K562 (cell line): ENCODE results near the gene TOMM70. TPM values are rescaled to one million over a fixed set of nuclear protein-coding genes. Genes with fewer than 3 reads are reported as not detected.
"Not testable (repeated sequence)": the region's sequence is repeated elsewhere in the genome, so short reads cannot be mapped to it uniquely, and the experiment has no call there.

Source experiments
- ATAC-seq: fragments of 200-7000 bp; cut with Tn5 transposase; 3 replicates; pipeline ENCODE4 v1.9.1; 2020; ENCODE audit warnings: moderate library complexity
- BruUV-seq: library from RNA; stranded (reverse); fragments of 400-500 nt; replicated peaks from 2 replicates; lab custom pipeline; 2021; lab: Mats Ljungman, UMichigan
- CTCF ChIA-PET: fragments of 300-600 bp; formaldehyde crosslinking; extraction: SDS; loops from one replicate; lab custom pipeline; 2021; ENCODE audit warnings: low intra/inter-chr PET ratio; lab: Yijun Ruan, JAX
- POLR2A ChIA-PET: fragments of 300-600, 350-650 bp; sonication (Branson Sonifier 250); formaldehyde crosslinking; extraction: SDS; loops from one replicate; lab custom pipeline; 2021; ENCODE audit warnings: antibody characterized with exemption, inconsistent platforms; lab: Yijun Ruan, JAX
- DNase-seq, 4 experiments: peaks; one replicate each; pipeline versions ENCODE4 v3.0.0 to v3.0.0-alpha.2; 2011 to 2018; ENCODE audit warnings: low spot score in 3 of 4, mixed read lengths in 3 of 4; ENCODE audit errors: extremely low read depth in 1 of 4
- FAIRE-seq: peaks from 2 replicates; lab custom pipeline; 2011; peaks lifted over from hg19 to GRCh38; lab: Jason Lieb, UNC
- H2AFZ ChIP-seq: 2 replicates; pipeline ENCODE4 v1.6.0; 2011; ENCODE audit warnings: low read depth, low read length, control low read depth, inconsistent platforms
- H3K27ac ChIP-seq: fragments of 200-600 bp; 3 replicates; pipeline ENCODE4 v1.8.0; 2011; ENCODE audit warnings: low read depth, mild to moderate bottlenecking, control low read depth, inconsistent platforms, low read length, moderate library complexity, mixed read lengths; ENCODE audit errors: extremely low read depth
- H3K27me3 ChIP-seq, 2 experiments: fragments of 300-600 bp in 1 of 2; 2 replicates in 1 of 2; 3 replicates in 1 of 2; pipeline versions ENCODE4 v1.6.0 to v1.8.0; 2011; ENCODE audit warnings: inconsistent platforms in 2 of 2, low read length in 2 of 2, mild to moderate bottlenecking in 1 of 2, mixed read lengths in 1 of 2, moderate library complexity in 1 of 2; ENCODE audit not compliant: control insufficient read depth in 2 of 2, insufficient read depth in 2 of 2
- H3K36me3 ChIP-seq: fragments of 300-600 bp; 3 replicates; pipeline ENCODE4 v1.8.0; 2011; ENCODE audit warnings: mild to moderate bottlenecking, low read length, inconsistent platforms; ENCODE audit not compliant: control insufficient read depth, insufficient read depth
- H3K4me1 ChIP-seq, 2 experiments: fragments of 200-600 bp in 1 of 2; replicated peaks in 1 of 2; 2 replicates in 1 of 2; 3 replicates in 1 of 2; pipeline versions ENCODE4 v1.5.1 to v1.8.0; 2011; ENCODE audit warnings: inconsistent platforms in 2 of 2, low read length in 2 of 2, mild to moderate bottlenecking in 1 of 2, mixed read lengths in 1 of 2, moderate library complexity in 1 of 2; ENCODE audit not compliant: control insufficient read depth in 2 of 2, insufficient read depth in 2 of 2
- H3K4me2 ChIP-seq: 2 replicates; pipeline ENCODE4 v1.6.1; 2011; ENCODE audit warnings: low read length, control low read depth, inconsistent platforms, mixed read lengths; ENCODE audit not compliant: insufficient read depth
- H3K4me3 ChIP-seq: fragments of 200-600 bp; sonication (generic), shearing (Covaris generic); 2 replicates; pipeline ENCODE4 v1.5.1; 2016; ENCODE audit warnings: control low read depth, inconsistent platforms
- H3K79me2 ChIP-seq: fragments of 200-600 bp; 3 replicates; pipeline ENCODE4 v1.8.0; 2011; ENCODE audit warnings: low read length, inconsistent platforms; ENCODE audit not compliant: control insufficient read depth, insufficient read depth
- H3K9ac ChIP-seq, 2 experiments: 2 replicates each; pipeline versions ENCODE4 v1.6.0 to v1.6.1; 2011; ENCODE audit warnings: low read depth in 2 of 2, low read length in 2 of 2, control low read depth in 1 of 2, inconsistent platforms in 1 of 2, mild to moderate bottlenecking in 1 of 2, mixed read lengths in 1 of 2; ENCODE audit not compliant: insufficient read depth in 1 of 2
- H3K9me1 ChIP-seq: one replicate; pipeline ENCODE4 v1.6.0; 2011; ENCODE audit warnings: inconsistent platforms, mild to moderate bottlenecking, low read length, moderate library complexity; ENCODE audit not compliant: control insufficient read depth, insufficient read depth
- H3K9me3 ChIP-seq: replicated peaks from 2 replicates; pipeline ENCODE4 v1.5.1; 2011; ENCODE audit warnings: low read depth, low read length, inconsistent platforms; ENCODE audit not compliant: control insufficient read depth, insufficient read depth
- H4K20me1 ChIP-seq: replicated peaks from 2 replicates; pipeline ENCODE4 v1.6.1; 2011; ENCODE audit warnings: low read length, inconsistent platforms, mixed read lengths; ENCODE audit not compliant: control insufficient read depth, insufficient read depth
- NFIC ChIP-seq: fragments of 450-650 bp; IDR thresholded peaks from 2 replicates; pipeline ENCODE4 v1.6.1; 2017; ENCODE audit warnings: mild to moderate bottlenecking, inconsistent platforms
- POLR2G ChIP-seq: fragments of 200-400 bp; formaldehyde crosslinking; IDR thresholded peaks from 2 replicates; pipeline ENCODE4 v1.6.1; 2017; ENCODE audit warnings: low read depth, mild to moderate bottlenecking, antibody characterized with exemption, low read length, moderate library complexity
- WGBS: fragments of 100-300 bp; shearing (Covaris generic); methylation state at CpG from one replicate; pipeline ENCODE4 v1.1.6; 2016; ENCODE audit warnings: low coverage, mixed read lengths; ENCODE audit not compliant: insufficient coverage; ENCODE audit errors: missing lambda C conversion rate; 5-methylcytosine and 5-hydroxymethylcytosine counted together
- in situ Hi-C: fragments of 300-500 bp; cut with MboI; formaldehyde crosslinking; loops from 4 replicates; pipeline ENCODE4 v1.15.0; 2018; ENCODE audit warnings: inconsistent platforms, mixed read lengths
- intact Hi-C: fragments of 100-400 bp; cut with micrococcal nuclease; formaldehyde crosslinking; loops from 2 replicates; pipeline ENCODE4 v1.14.2; 2022
- polyA plus RNA-seq, 8 experiments: library from polyadenylated mRNA; depleted of rRNA in 4 of 8; stranded (reverse) in 5 of 8; unstranded in 3 of 8; fragments of >200 nt; fragmentation: Nextera tagmentation in 2 of 8; fragmentation: Illumina TruSeq in 1 of 8; extraction: Ambion mirVana in 2 of 8; extraction: Trizol in 1 of 8; gene quantifications; 2 replicates each; pipeline versions ENCODE4 v1.2.1 to v1.2.3, GENCODE V29; 2011 to 2014; ENCODE audit warnings: inconsistent platforms in 1 of 8, missing spikeins in 1 of 8
- total RNA-seq, 7 experiments: library from RNA; depleted of rRNA in 6 of 7; stranded (reverse); fragments of >200 nt in 6 of 7; fragmentation: Illumina TruSeq in 2 of 7; extraction: Trizol in 2 of 7; gene quantifications; 2 replicates each; pipeline versions ENCODE4 v1.2.1 to v1.2.3, GENCODE V29; 2011 to 2021; ENCODE audit warnings: low replicate concordance in 1 of 7

The TOMM70 gene
- total and polyA plus RNA-seq, 9 of the 15 experiments (the other 6 are each of a cell fraction or from before 2014, with no cell fraction given) = 17.5 to 75.6 (median 54.9) TPM

GRCh38 chr3:100338911-100339310, 62.0 kb downstream of the TOMM70 start:
- Histone ChIP-seq H3K9ac (no peak overlapping the region), H3K4me3 (no peak overlapping the region), H2AFZ (no peak overlapping the region), H3K27me3 (no peaks in the 10 kb centered on the region), H3K4me2 (no peak overlapping the region), H4K20me1 (no peaks in the 10 kb centered on the region), H3K4me1 (peaks cover 9 to 14% of the 10 kb centered on the region in 2 experiments; a peak in 4 of 5 replicates), H3K27ac (no peak overlapping the region), H3K9me1 (no peaks in the 10 kb centered on the region), H3K9me3 (no peaks in the 10 kb centered on the region), H3K79me2 (peaks cover 7% of the 10 kb centered on the region; the same call in 2 of the 3 replicates), H3K36me3 (peaks cover 6% of the 10 kb centered on the region; the same call in 1 of the 3 replicates)
- DNase-seq (no peak), FAIRE-seq (no peak), ATAC-seq (no peak)
- no TSS peak for BruUV-seq
- intact Hi-C loops (no loop called here), in situ Hi-C loops (no loop called here)
- ChIA-PET CTCF (no interaction called here), POLR2A (interaction anchor here (0.6 to 1.3 kb wide), 2 partner anchors 8 to 10 kb away, joined by 3 to 4 read pairs; no protein-coding TSS in a partner anchor)
- TF ChIP-seq NFIC (peak; percentile 31; the same call in 1 of the 2 replicates), POLR2G (no peak)
- 44% methylated on average over 8 of the region's 10 CpGs for WGBS

GRCh38 chr3:100336229-100336628, 64.7 kb downstream of the TOMM70 start:
- H3K9me1 ChIP-seq, CTCF ChIA-PET, H3K27ac ChIP-seq, H3K27me3 ChIP-seq, H3K79me2 ChIP-seq, H3K9ac ChIP-seq, intact Hi-C loops, H3K4me3 ChIP-seq, H3K4me2 ChIP-seq, H3K9me3 ChIP-seq, BruUV-seq, ATAC-seq, FAIRE-seq, H3K36me3 ChIP-seq, DNase-seq, in situ Hi-C loops, H4K20me1 ChIP-seq: not testable (repeated sequence)
- POLR2A ChIA-PET = interaction anchor here (0.8 to 2.4 kb wide), 3 partner anchors 18 to 311 kb away, joined by 3 to 6 read pairs (median 4); partner anchors contain the start of genes LNP1 and TOMM70
- Histone ChIP-seq H3K4me1 (peaks cover 9 to 14% of the 10 kb centered on the region in 2 experiments; a peak in 4 of 5 replicates), H2AFZ (peak overlapping the region; percentile 98; the same call in 1 of the 2 replicates)
- WGBS = 73% methylated on average over 4 of the region's 10 CpGs
